SK-N-SH (cell line): ENCODE data around the gene MPIG6B. TPM values are rescaled to one million over a fixed set of nuclear protein-coding genes. Genes with fewer than 3 reads are reported as not detected.

Source experiments
- CTCF ChIA-PET: fragments of 300-600, 350-600 bp; formaldehyde crosslinking; extraction: SDS; loops from one replicate; lab custom pipeline; 2021; lab: Yijun Ruan, JAX
- POLR2A ChIA-PET: fragments of 350-600 bp; sonication (Branson Sonifier 250); formaldehyde crosslinking; extraction: SDS; loops from one replicate; lab custom pipeline; 2020; ENCODE audit warnings: antibody characterized with exemption, inconsistent platforms; lab: Yijun Ruan, JAX
- DNase-seq: peaks from one replicate; pipeline ENCODE4 v3.0.0; 2012
- H2AFZ ChIP-seq: fragments of 200-600 bp; sonication (generic); 2 replicates; pipeline ENCODE4 v1.8.1; 2016; ENCODE audit warnings: antibody characterized with exemption, mild to moderate bottlenecking, low read depth
- H3F3A ChIP-seq: fragments of 200-600 bp; sonication (generic); replicated peaks from 2 replicates; pipeline ENCODE3; 2016; ENCODE audit warnings: antibody characterized with exemption, mild to moderate bottlenecking; ENCODE audit not compliant: insufficient read depth
- H3K27ac ChIP-seq, 2 experiments: fragments of 200-500 bp in 1 of 2; fragments of 200-600 bp in 1 of 2; sonication (Bioruptor generic) in 1 of 2; sonication (generic), shearing (Covaris generic) in 1 of 2; 2 replicates each; pipeline versions ENCODE4 v1.5.1 to v1.6.1; 2014 to 2016; ENCODE audit warnings: low read depth in 2 of 2, inconsistent platforms in 1 of 2, low read length in 1 of 2, mild to moderate bottlenecking in 1 of 2, mixed read lengths in 1 of 2
- H3K27me3 ChIP-seq: fragments of 200-600 bp; sonication (generic), shearing (Covaris generic); 2 replicates; pipeline ENCODE4 v1.6.1; 2016; ENCODE audit warnings: mixed run types; ENCODE audit not compliant: insufficient read depth
- H3K36me3 ChIP-seq, 2 experiments: fragments of 200-500 bp in 1 of 2; fragments of 200-600 bp in 1 of 2; sonication (Bioruptor generic) in 1 of 2; sonication (generic) in 1 of 2; replicated peaks in 1 of 2; 2 replicates each; pipeline versions ENCODE3 to v1.5.1; 2014 to 2016; ENCODE audit warnings: low read length in 1 of 2, mild to moderate bottlenecking in 1 of 2; ENCODE audit not compliant: insufficient read depth in 2 of 2, control insufficient read depth in 1 of 2
- H3K4me1 ChIP-seq, 2 experiments: fragments of 200-500 bp in 1 of 2; fragments of 200-600 bp in 1 of 2; sonication (Bioruptor generic) in 1 of 2; sonication (generic), shearing (Covaris generic) in 1 of 2; 2 replicates each; pipeline versions ENCODE4 v1.5.1 to v1.6.1; 2014 to 2016; ENCODE audit warnings: low read depth in 1 of 2, low read length in 1 of 2, mixed run types in 1 of 2; ENCODE audit not compliant: insufficient read depth in 2 of 2, control insufficient read depth in 1 of 2
- H3K4me2 ChIP-seq: fragments of 200-600 bp; sonication (generic), shearing (Covaris generic); 2 replicates; pipeline ENCODE4 v1.6.1; 2017; ENCODE audit warnings: mixed run types
- H3K4me3 ChIP-seq, 2 experiments: fragments of 200-500 bp in 1 of 2; fragments of 200-600 bp in 1 of 2; sonication (Bioruptor generic) in 1 of 2; sonication (generic), shearing (Covaris generic) in 1 of 2; 2 replicates each; pipeline versions ENCODE4 v1.5.1 to v1.8.1; 2014 to 2016; ENCODE audit warnings: low read depth in 2 of 2, inconsistent platforms in 1 of 2, low read length in 1 of 2, mild to moderate bottlenecking in 1 of 2, mixed read lengths in 1 of 2, moderate library complexity in 1 of 2
- H3K79me2 ChIP-seq: fragments of 200-600 bp; sonication (generic); 2 replicates; pipeline ENCODE4 v1.8.1; 2017; ENCODE audit warnings: mild to moderate bottlenecking; ENCODE audit not compliant: insufficient read depth
- H3K9ac ChIP-seq: fragments of 200-600 bp; sonication (generic); 2 replicates; pipeline ENCODE4 v1.6.1; 2017; ENCODE audit warnings: mixed run types
- H3K9me2 ChIP-seq: fragments of 200-600 bp; sonication (generic); 2 replicates; pipeline ENCODE4 v1.6.1; 2017; ENCODE audit warnings: mixed run types
- H3K9me3 ChIP-seq: fragments of 200-600 bp; sonication (generic); 2 replicates; pipeline ENCODE4 v1.6.1; 2017; ENCODE audit warnings: mixed run types, mild to moderate bottlenecking, moderate library complexity
- H4K20me1 ChIP-seq: fragments of 200-600 bp; sonication (generic); 2 replicates; pipeline ENCODE4 v1.6.1; 2017; ENCODE audit warnings: mild to moderate bottlenecking, mixed run types; ENCODE audit not compliant: insufficient read depth
- CHD2 ChIP-seq: fragments of 150-350 bp; IDR thresholded peaks from 2 replicates; pipeline ENCODE4 v1.6.1; 2018; ENCODE audit warnings: low read length; ENCODE audit not compliant: partially characterized antibody
- FOXJ3 ChIP-seq: sonication (generic); formaldehyde crosslinking; IDR thresholded peaks from 2 replicates; pipeline ENCODE4 v1.5.1; 2020; ENCODE audit warnings: mild to moderate bottlenecking, missing genetic modification reagents
- GABPA ChIP-seq: IDR thresholded peaks from 2 replicates; pipeline ENCODE4 v1.4.0; 2012; ENCODE audit warnings: low read depth, mild to moderate bottlenecking
- MXI1 ChIP-seq: IDR thresholded peaks from 2 replicates; pipeline ENCODE4 v1.6.1; 2012; ENCODE audit warnings: mild to moderate bottlenecking, low read depth, low read length, improper control_type of control experiment
- NFIC ChIP-seq: IDR thresholded peaks from 2 replicates; pipeline ENCODE4 v1.4.0; 2012; ENCODE audit warnings: borderline replicate concordance
- NRF1 ChIP-seq: IDR thresholded peaks from 2 replicates; pipeline ENCODE4 v1.6.1; 2012; ENCODE audit warnings: low read depth, mild to moderate bottlenecking, low read length
- RFX5 ChIP-seq: IDR thresholded peaks from 2 replicates; pipeline ENCODE4 v1.6.1; 2012; ENCODE audit warnings: mild to moderate bottlenecking, improper control_type of control experiment, low read length
- SIN3A ChIP-seq: IDR thresholded peaks from 2 replicates; pipeline ENCODE4 v1.6.1; 2012; ENCODE audit warnings: low read depth, mild to moderate bottlenecking, low read length, moderate library complexity, borderline replicate concordance
- SMC3 ChIP-seq: IDR thresholded peaks from 2 replicates; pipeline ENCODE4 v1.6.1; 2012; ENCODE audit warnings: low read depth, low read length, improper control_type of control experiment
- TAF1 ChIP-seq: IDR thresholded peaks from 2 replicates; pipeline ENCODE4 v1.6.1; 2012; ENCODE audit warnings: low read depth, mild to moderate bottlenecking, low read length, moderate library complexity, borderline replicate concordance
- TEAD4 ChIP-seq: IDR thresholded peaks from 2 replicates; pipeline ENCODE4 v1.4.0; 2012; ENCODE audit warnings: mild to moderate bottlenecking, borderline replicate concordance; ENCODE audit not compliant: insufficient read depth
- WGBS: methylation state at CpG from one replicate; pipeline ENCODE4 v1.1.6; 2017; ENCODE audit warnings: low lambda C conversion rate; 5-methylcytosine and 5-hydroxymethylcytosine counted together
- polyA plus RNA-seq, 3 experiments: library from polyadenylated mRNA; depleted of rRNA; stranded (reverse); fragments of >200 nt; gene quantifications; 2 replicates each; pipeline ENCODE4 v1.2.3, GENCODE V29; 2012
- TF ChIP-seq, protein P1 (sequence below): IDR thresholded peaks from 2 replicates; pipeline ENCODE4 v1.4.0; 2012; ENCODE audit warnings: low read depth, borderline replicate concordance
- TF ChIP-seq, protein P2 (sequence below): fragments of 200-600 bp; sonication (generic); IDR thresholded peaks from 2 replicates; pipeline ENCODE4 v1.6.1; 2017; ENCODE audit warnings: antibody characterized with exemption, mild to moderate bottlenecking, moderate library complexity

The MPIG6B gene
- polyA plus RNA-seq, 1 of the 3 experiments (the other 2 are of a cell fraction), result not detected

DNA sequence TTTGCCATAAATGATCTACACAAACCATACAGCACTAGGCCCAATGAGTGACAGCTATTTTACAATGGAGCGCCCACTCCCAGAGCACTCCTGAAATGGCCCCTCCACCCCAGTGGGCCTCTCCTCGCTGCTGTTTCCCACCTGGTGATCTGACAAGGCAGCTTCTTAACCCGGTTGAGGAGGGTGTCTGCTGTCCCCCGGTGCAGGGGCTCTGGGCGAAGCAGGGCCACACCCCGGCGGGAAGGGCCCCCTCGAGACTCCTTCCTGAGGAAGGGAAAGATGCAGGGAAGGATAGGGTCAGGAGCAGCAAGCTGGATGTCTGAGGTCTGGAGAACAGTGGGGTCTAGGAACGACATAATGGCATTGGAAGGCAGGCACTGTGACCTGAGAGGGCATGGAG lies 30.3 kb upstream of the MPIG6B start:
- H3K27ac ChIP-seq, result no peak overlapping the region
- no peaks in the 10 kb centered on the region for H3K27me3 ChIP-seq
- no peaks in the 10 kb centered on the region for H4K20me1 ChIP-seq
- no peak overlapping the region for H2AFZ ChIP-seq
- H3K4me2 ChIP-seq, result no peak overlapping the region
- 95% methylated on average over 9 of the region's 9 CpGs for WGBS
- peaks cover 24 to 49% of the 10 kb centered on the region in 2 experiments for H3K36me3 ChIP-seq
- ChIA-PET POLR2A (no interaction called here), CTCF (interaction anchor here (1.0 to 4.5 kb wide), 4 partner anchors 8 to 137 kb away, joined by 3 to 29 read pairs (median 6); partner anchors contain the start of gene LY6G5C)
- no peaks in the 10 kb centered on the region for H3F3A ChIP-seq
- H3K79me2 ChIP-seq, result no peaks in the 10 kb centered on the region
- H3K9me3 ChIP-seq, result no peaks in the 10 kb centered on the region
- no peak overlapping the region for H3K4me3 ChIP-seq
- no peak for DNase-seq
- no peaks in the 10 kb centered on the region for H3K9me2 ChIP-seq
- H3K9ac ChIP-seq, result no peak overlapping the region
- H3K4me1 ChIP-seq, result no peaks in the 10 kb centered on the region
- TF ChIP-seq GABPA, result no peak
- TF ChIP-seq SMC3, result no peak
- TF ChIP-seq NRF1, result no peak
- no peak for TF ChIP-seq CHD2
- no peak for TF ChIP-seq MXI1
- no peak for TF ChIP-seq SIN3A
- TF ChIP-seq TAF1, result no peak
- TF ChIP-seq TEAD4, result no peak
- TF ChIP-seq, protein P1, sequence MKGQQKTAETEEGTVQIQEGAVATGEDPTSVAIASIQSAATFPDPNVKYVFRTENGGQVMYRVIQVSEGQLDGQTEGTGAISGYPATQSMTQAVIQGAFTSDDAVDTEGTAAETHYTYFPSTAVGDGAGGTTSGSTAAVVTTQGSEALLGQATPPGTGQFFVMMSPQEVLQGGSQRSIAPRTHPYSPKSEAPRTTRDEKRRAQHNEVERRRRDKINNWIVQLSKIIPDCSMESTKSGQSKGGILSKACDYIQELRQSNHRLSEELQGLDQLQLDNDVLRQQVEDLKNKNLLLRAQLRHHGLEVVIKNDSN, result no peak
- TF ChIP-seq NFIC, result no peak

DNA sequence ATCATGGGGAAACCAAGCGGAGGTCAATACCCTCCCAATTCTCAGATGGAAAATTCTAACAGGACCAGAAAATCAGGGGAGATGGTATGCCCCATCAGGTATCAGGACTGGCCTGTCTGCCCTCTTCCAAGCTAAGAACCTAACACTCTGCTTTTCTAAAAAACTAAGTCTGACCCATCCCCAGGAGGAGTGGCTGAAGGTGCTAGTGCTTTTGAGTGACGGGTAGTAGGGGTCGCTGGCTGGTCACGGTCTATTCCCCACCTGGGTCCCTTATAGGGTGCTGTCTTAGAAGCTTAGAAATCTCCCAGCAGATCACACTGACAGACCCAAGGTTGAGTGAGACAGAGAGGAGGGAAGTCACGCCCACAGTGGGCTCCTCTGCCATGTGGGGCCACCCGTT lies 29.6 kb upstream of the MPIG6B start:
- WGBS, result 94% methylated on average over 5 of the region's 6 CpGs
- Histone ChIP-seq H3K9me2 (no peaks in the 10 kb centered on the region), H3K4me1 (no peaks in the 10 kb centered on the region), H3K9ac (no peak overlapping the region), H3K27ac (no peak overlapping the region)
- TF ChIP-seq, protein P2, sequence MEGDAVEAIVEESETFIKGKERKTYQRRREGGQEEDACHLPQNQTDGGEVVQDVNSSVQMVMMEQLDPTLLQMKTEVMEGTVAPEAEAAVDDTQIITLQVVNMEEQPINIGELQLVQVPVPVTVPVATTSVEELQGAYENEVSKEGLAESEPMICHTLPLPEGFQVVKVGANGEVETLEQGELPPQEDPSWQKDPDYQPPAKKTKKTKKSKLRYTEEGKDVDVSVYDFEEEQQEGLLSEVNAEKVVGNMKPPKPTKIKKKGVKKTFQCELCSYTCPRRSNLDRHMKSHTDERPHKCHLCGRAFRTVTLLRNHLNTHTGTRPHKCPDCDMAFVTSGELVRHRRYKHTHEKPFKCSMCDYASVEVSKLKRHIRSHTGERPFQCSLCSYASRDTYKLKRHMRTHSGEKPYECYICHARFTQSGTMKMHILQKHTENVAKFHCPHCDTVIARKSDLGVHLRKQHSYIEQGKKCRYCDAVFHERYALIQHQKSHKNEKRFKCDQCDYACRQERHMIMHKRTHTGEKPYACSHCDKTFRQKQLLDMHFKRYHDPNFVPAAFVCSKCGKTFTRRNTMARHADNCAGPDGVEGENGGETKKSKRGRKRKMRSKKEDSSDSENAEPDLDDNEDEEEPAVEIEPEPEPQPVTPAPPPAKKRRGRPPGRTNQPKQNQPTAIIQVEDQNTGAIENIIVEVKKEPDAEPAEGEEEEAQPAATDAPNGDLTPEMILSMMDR, result no peak
- no peak for TF ChIP-seq CHD2
- TF ChIP-seq NFIC, result no peak
- TF ChIP-seq FOXJ3 (CRISPR knock-in tag), result no peak
- TF ChIP-seq RFX5, result no peak
- TF ChIP-seq, all 33 proteins: peak for 0
- POLR2A ChIA-PET, result no interaction called here
- Histone ChIP-seq H3K36me3 (peaks cover 27 to 43% of the 10 kb centered on the region in 2 experiments), H2AFZ (no peak overlapping the region), H3K27me3 (no peaks in the 10 kb centered on the region), H3K4me2 (no peak overlapping the region), H3K4me3 (no peak overlapping the region), H3F3A (no peaks in the 10 kb centered on the region), H3K9me3 (no peaks in the 10 kb centered on the region), H4K20me1 (no peaks in the 10 kb centered on the region), H3K79me2 (no peaks in the 10 kb centered on the region)
- CTCF ChIA-PET, result interaction anchor here (0.6 to 4.5 kb wide), 7 partner anchors 9 to 147 kb away, joined by 3 to 29 read pairs (median 3); partner anchors contain the start of genes ATP6V1G2 and LY6G5C
- no peak for DNase-seq
